Gastroesophageal sphincter (tissue), 4 donors: ENCODE results near the gene PSMB5. TPM values are rescaled to one million over a fixed set of nuclear protein-coding genes. Genes with fewer than 3 reads are reported as not detected.

Experiments
- ATAC-seq: fragments of 150-250 bp; one replicate; pipeline ENCODE4 v1.9.1; 2016; ENCODE audit warnings: mild to moderate bottlenecking, moderate library complexity
- H3K27ac ChIP-seq, 4 donors: fragments of 200-600 bp; sonication (generic) in 3 of 4; 1 replicate in 3 of 4; 2 replicates in 1 of 4; pipeline ENCODE4 v1.5.1; 2016 to 2019
- H3K27me3 ChIP-seq: fragments of 200-600 bp; sonication (generic); one replicate; pipeline ENCODE4 v1.5.1; 2019
- H3K36me3 ChIP-seq, 2 donors: fragments of 200-600 bp; sonication (generic); one replicate each; pipeline ENCODE4 v1.5.1; 2019; ENCODE audit warnings: control low read depth in 1 of 2
- H3K4me1 ChIP-seq, 3 donors: fragments of 200-600 bp; sonication (generic); 1 replicate in 2 of 3; 2 replicates in 1 of 3; pipeline ENCODE4 v1.5.1; 2016 to 2019; ENCODE audit warnings: control low read depth in 2 of 3
- H3K4me3 ChIP-seq, 2 donors: fragments of 200-600 bp; sonication (generic); one replicate each; pipeline ENCODE4 v1.5.1; 2019; ENCODE audit warnings: mild to moderate bottlenecking in 1 of 2, moderate library complexity in 1 of 2
- H3K9me3 ChIP-seq, 3 donors: fragments of 200-600 bp; sonication (generic); one replicate each; pipeline ENCODE4 v1.5.1; 2017 to 2019; ENCODE audit warnings: control low read depth in 2 of 3
- EP300 ChIP-seq: sonication (generic); formaldehyde crosslinking; IDR thresholded peaks from one replicate; pipeline ENCODE4 v1.6.1; 2017; ENCODE audit warnings: antibody characterized with exemption, mild to moderate bottlenecking
- POLR2A ChIP-seq, 2 donors: fragments of 450-650 bp; IDR thresholded peaks; one replicate each; pipeline ENCODE4 v1.6.1; 2017; ENCODE audit warnings: antibody characterized with exemption in 2 of 2, mild to moderate bottlenecking in 2 of 2, moderate library complexity in 1 of 2
- POLR2AphosphoS5 ChIP-seq: sonication (generic); formaldehyde crosslinking; IDR thresholded peaks from one replicate; pipeline ENCODE4 v1.6.1; 2017; ENCODE audit warnings: antibody characterized with exemption
- WGBS, 2 donors: methylation state at CpG; one replicate each; pipeline ENCODE4 v1.1.5; 2018; ENCODE audit warnings: low coverage in 1 of 2; 5-methylcytosine and 5-hydroxymethylcytosine counted together
- total RNA-seq, 4 donors: library from RNA; depleted of rRNA; stranded (reverse); fragments of >200 nt; gene quantifications; one replicate each; pipeline ENCODE4 v1.1.0, GENCODE V29; 2016
- TF ChIP-seq, protein P1 (sequence below), 4 experiments: fragments of 200-600 bp in 2 of 4; fragments of 450-650 bp in 2 of 4; sonication (generic) in 1 of 4; IDR thresholded peaks; one replicate each; pipeline ENCODE4 v1.5.1; 2017 to 2019; ENCODE audit warnings: antibody characterized with exemption in 4 of 4, mild to moderate bottlenecking in 2 of 4, moderate library complexity in 2 of 4

The PSMB5 gene
- total RNA-seq, 4 donors from 2014 or later = 125 to 182 (median 133) TPM

GRCh38 chr14:23054000-23054811 lies 19.5 kb upstream of the PSMB5 start:
- Histone ChIP-seq H3K27ac (no peak overlapping the region), H3K36me3 (peaks cover 0 to 7% of the 10 kb centered on the region in 2 donors), H3K27me3 (no peaks in the 10 kb centered on the region), H3K4me3 (no peak overlapping the region), H3K4me1 (peaks cover 0 to 26% (median 10%) of the 10 kb centered on the region in 3 donors), H3K9me3 (no peaks in the 10 kb centered on the region)
- WGBS, 2 donors = 55 to 80% methylated on average over 3 to 4 of the region's 17 CpGs
- no peak for ATAC-seq
- TF ChIP-seq, protein P1, sequence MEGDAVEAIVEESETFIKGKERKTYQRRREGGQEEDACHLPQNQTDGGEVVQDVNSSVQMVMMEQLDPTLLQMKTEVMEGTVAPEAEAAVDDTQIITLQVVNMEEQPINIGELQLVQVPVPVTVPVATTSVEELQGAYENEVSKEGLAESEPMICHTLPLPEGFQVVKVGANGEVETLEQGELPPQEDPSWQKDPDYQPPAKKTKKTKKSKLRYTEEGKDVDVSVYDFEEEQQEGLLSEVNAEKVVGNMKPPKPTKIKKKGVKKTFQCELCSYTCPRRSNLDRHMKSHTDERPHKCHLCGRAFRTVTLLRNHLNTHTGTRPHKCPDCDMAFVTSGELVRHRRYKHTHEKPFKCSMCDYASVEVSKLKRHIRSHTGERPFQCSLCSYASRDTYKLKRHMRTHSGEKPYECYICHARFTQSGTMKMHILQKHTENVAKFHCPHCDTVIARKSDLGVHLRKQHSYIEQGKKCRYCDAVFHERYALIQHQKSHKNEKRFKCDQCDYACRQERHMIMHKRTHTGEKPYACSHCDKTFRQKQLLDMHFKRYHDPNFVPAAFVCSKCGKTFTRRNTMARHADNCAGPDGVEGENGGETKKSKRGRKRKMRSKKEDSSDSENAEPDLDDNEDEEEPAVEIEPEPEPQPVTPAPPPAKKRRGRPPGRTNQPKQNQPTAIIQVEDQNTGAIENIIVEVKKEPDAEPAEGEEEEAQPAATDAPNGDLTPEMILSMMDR (IDR thresholded peaks at IDR 0.05) = peak in 1 of 4 experiments; percentile 21
- no peak for TF ChIP-seq EP300

- Histone ChIP-seq H3K27me3 (no peaks in the 10 kb centered on the region), H3K4me3 (no peak overlapping the region), H3K27ac (no peak overlapping the region), H3K9me3 (no peaks in the 10 kb centered on the region), H3K4me1 (peaks cover 0 to 26% (median 10%) of the 10 kb centered on the region in 3 donors), H3K36me3 (no peaks in the 10 kb centered on the region)
- no peak for ATAC-seq
- 100% methylated on average over 2 of the region's 10 CpGs; no CpG with 5 or more reads in 1 of the 2 donors for WGBS, 2 donors
- no peak for TF ChIP-seq POLR2AphosphoS5
- TF ChIP-seq, protein P1 (IDR thresholded peaks at IDR 0.05) = no peak
- TF ChIP-seq POLR2A (IDR thresholded peaks at IDR 0.05) = no peak
- TF ChIP-seq EP300 = no peak
Observed at GRCh38 chr14:23053426-23053825, 18.7 kb upstream of the PSMB5 start.

GRCh38 chr14:23052671-23053070 lies 18.0 kb upstream of the PSMB5 start:
- TF ChIP-seq, protein P1 (IDR thresholded peaks at IDR 0.05) = no peak
- no peak for TF ChIP-seq POLR2A (IDR thresholded peaks at IDR 0.05)
- H3K4me3 ChIP-seq = no peak overlapping the region
- ATAC-seq = no peak
- 64 to 92% methylated on average over 2 to 3 of the region's 3 CpGs for WGBS, 2 donors
- no peaks in the 10 kb centered on the region for H3K9me3 ChIP-seq
- H3K27me3 ChIP-seq = peaks cover 7% of the 10 kb centered on the region
- no peaks in the 10 kb centered on the region for H3K36me3 ChIP-seq
- peaks cover 0 to 22% (median 10%) of the 10 kb centered on the region in 3 donors for H3K4me1 ChIP-seq
- H3K27ac ChIP-seq = no peak overlapping the region

GRCh38 chr14:23052182-23052623 lies 17.5 kb upstream of the PSMB5 start:
- no CpG with 5 or more reads among the region's 14 CpGs for WGBS, 2 donors
- no peak overlapping the region for H3K27ac ChIP-seq
- TF ChIP-seq, protein P1 (IDR thresholded peaks at IDR 0.05) = peak in 2 of 4 experiments; percentile 4 to 32
- no peak for TF ChIP-seq POLR2A (IDR thresholded peaks at IDR 0.05)
- H3K36me3 ChIP-seq = no peaks in the 10 kb centered on the region
- H3K4me3 ChIP-seq = no peak overlapping the region
- ATAC-seq = no peak
- peaks cover 0 to 23% (median 10%) of the 10 kb centered on the region in 3 donors for H3K4me1 ChIP-seq
- peaks cover 11% of the 10 kb centered on the region for H3K27me3 ChIP-seq
- H3K9me3 ChIP-seq = no peaks in the 10 kb centered on the region
